ENCODE results near the gene SDHAF1.

SDHAF1 gene

GRCh38 chr19:36014012-36014924 is 19.3 kb downstream of the SDHAF1 start, which contains the start of gene ALKBH6:
ALKBH6 (minus strand) TSS chr19:36014213; CDS start chr19:36013397, 816 bp downstream.
- H3K27me3 ChIP-seq (ENCODE audit: control insufficient read depth, insufficient read depth, low read length) = no peaks in the 10 kb centered on the region
- H3K4me1 ChIP-seq = peaks cover 11% of the 10 kb centered on the region
- H3K36me3 ChIP-seq (ENCODE audit: control insufficient read depth, insufficient read depth, low read length) = no peaks in the 10 kb centered on the region
- no peaks in the 10 kb centered on the region for H3K9me3 ChIP-seq (ENCODE audit: control insufficient read depth, low read length)
- TF ChIP-seq, protein P1, sequence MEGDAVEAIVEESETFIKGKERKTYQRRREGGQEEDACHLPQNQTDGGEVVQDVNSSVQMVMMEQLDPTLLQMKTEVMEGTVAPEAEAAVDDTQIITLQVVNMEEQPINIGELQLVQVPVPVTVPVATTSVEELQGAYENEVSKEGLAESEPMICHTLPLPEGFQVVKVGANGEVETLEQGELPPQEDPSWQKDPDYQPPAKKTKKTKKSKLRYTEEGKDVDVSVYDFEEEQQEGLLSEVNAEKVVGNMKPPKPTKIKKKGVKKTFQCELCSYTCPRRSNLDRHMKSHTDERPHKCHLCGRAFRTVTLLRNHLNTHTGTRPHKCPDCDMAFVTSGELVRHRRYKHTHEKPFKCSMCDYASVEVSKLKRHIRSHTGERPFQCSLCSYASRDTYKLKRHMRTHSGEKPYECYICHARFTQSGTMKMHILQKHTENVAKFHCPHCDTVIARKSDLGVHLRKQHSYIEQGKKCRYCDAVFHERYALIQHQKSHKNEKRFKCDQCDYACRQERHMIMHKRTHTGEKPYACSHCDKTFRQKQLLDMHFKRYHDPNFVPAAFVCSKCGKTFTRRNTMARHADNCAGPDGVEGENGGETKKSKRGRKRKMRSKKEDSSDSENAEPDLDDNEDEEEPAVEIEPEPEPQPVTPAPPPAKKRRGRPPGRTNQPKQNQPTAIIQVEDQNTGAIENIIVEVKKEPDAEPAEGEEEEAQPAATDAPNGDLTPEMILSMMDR (IDR thresholded peaks at IDR 0.05) = no peak
- peaks cover 12% of the 10 kb centered on the region for H3K79me2 ChIP-seq
- H3K9ac ChIP-seq = peak within 1 kb of the TSS; percentile 82
- peak within 1 kb of the TSS; percentile 94 for H3K4me3 ChIP-seq (ENCODE audit: low read depth, low read length)
- H3K4me2 ChIP-seq (ENCODE audit: low read length) = peak within 1 kb of the TSS; percentile 99
- H2AFZ ChIP-seq = peak within 1 kb of the TSS; percentile 96
- peak within 1 kb of the TSS; percentile 81 for H3K27ac ChIP-seq

DNA sequence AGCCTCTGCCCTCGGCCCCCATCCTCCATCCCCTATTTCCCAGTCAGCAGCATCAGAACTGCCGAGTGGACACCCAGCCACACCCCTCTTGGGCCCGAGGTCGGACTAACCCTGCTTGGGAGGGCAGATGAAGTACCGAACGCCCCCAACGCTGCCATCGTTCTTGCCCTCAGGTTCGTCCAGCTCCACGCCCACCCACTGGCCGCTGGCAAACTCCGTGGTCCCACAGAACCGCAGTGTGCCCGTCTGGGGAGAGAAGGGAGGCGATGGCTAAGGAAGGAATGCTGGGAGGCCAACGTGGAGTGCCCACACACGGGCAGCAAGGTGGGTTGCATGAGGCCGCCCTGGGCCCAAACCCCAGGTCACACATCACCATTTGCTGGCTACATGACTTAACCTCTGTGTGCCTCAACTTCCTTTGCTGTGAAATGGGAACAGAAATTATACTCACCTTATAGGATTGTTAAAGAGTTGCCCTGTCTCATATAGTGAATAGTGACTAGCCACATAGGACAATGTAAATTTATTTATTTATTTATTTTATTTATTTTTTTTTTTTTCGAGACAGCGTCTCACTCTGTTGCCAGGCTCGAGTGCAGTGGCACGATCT is 24.2 kb downstream of the SDHAF1 start:
- H3K36me3 ChIP-seq (ENCODE audit: control insufficient read depth, insufficient read depth, low read length) = no peaks in the 10 kb centered on the region
- H3K4me2 ChIP-seq (ENCODE audit: low read length) = no peak overlapping the region
- peaks cover 3% of the 10 kb centered on the region for H3K4me1 ChIP-seq
- H3K27me3 ChIP-seq (ENCODE audit: control insufficient read depth, insufficient read depth, low read length) = no peaks in the 10 kb centered on the region
- no peak overlapping the region for H3K4me3 ChIP-seq (ENCODE audit: low read depth, low read length)
- H3K9me3 ChIP-seq (ENCODE audit: control insufficient read depth, low read length) = no peaks in the 10 kb centered on the region
- no peak overlapping the region for H3K9ac ChIP-seq
- TF ChIP-seq, protein P1 (IDR thresholded peaks at IDR 0.05) = no peak
- H3K27ac ChIP-seq = no peak overlapping the region
- H2AFZ ChIP-seq = no peak overlapping the region
- H3K79me2 ChIP-seq = no peaks in the 10 kb centered on the region

DNA sequence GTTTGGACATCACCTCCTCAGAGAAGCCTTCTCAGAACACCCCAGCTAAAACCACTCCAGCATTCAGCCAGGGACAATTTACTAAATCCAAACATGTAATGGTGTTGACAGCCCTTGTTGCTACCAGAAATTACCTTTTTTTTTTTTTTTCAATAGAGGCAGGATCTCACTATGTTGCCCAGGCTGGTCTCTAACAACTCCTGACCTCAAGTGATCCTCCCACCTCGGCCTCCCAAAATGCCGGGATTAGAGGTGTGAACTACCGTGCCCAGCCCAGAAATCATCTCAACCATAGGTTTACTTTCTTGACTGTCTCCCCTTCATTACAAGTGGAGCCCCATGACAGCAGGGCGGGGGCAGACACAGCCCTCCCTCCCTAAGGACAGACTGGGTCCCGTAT is 28.4 kb downstream of the SDHAF1 start:
- H3K9me3 ChIP-seq (ENCODE audit: control insufficient read depth, low read length) = no peaks in the 10 kb centered on the region
- no peaks in the 10 kb centered on the region for H3K36me3 ChIP-seq (ENCODE audit: control insufficient read depth, insufficient read depth, low read length)
- H3K4me1 ChIP-seq = no peaks in the 10 kb centered on the region
- TF ChIP-seq, protein P1 (IDR thresholded peaks at IDR 0.05) = no peak
- H3K4me3 ChIP-seq (ENCODE audit: low read depth, low read length) = no peak overlapping the region
- H3K27ac ChIP-seq = no peak overlapping the region
- no peak overlapping the region for H2AFZ ChIP-seq
- H3K9ac ChIP-seq = no peak overlapping the region
- H3K27me3 ChIP-seq (ENCODE audit: control insufficient read depth, insufficient read depth, low read length) = no peaks in the 10 kb centered on the region
- H3K79me2 ChIP-seq = no peaks in the 10 kb centered on the region
- no peak overlapping the region for H3K4me2 ChIP-seq (ENCODE audit: low read length)

DNA sequence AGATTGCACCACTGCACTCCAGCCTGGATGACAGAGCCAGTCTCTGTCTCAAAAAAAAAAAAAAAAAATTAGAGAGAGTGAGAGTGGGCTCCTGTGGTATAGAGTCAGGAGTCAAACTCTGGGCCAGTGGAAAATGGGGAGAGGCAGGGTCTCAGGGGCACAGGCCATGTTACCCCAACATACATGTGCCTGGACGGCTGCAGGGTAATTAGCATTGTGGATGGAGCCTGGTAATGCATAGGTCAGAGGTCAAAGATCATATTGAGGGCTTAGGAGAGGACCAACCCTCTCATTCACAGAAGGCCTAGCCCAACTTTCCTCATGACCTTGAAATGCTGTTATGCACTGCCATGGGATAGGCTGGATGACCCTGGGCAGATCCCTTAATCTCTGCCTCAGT is 30.6 kb downstream of the SDHAF1 start:
- no peak overlapping the region for H3K4me2 ChIP-seq (ENCODE audit: low read length)
- TF ChIP-seq, protein P1 (IDR thresholded peaks at IDR 0.05) = no peak
- no peak overlapping the region for H3K9ac ChIP-seq
- no peak overlapping the region for H3K27ac ChIP-seq
- H3K79me2 ChIP-seq = no peaks in the 10 kb centered on the region
- no peaks in the 10 kb centered on the region for H3K27me3 ChIP-seq (ENCODE audit: control insufficient read depth, insufficient read depth, low read length)
- no peak overlapping the region for H3K4me3 ChIP-seq (ENCODE audit: low read depth, low read length)
- H3K4me1 ChIP-seq = no peaks in the 10 kb centered on the region
- H3K9me3 ChIP-seq (ENCODE audit: control insufficient read depth, low read length) = no peaks in the 10 kb centered on the region
- no peak overlapping the region for H2AFZ ChIP-seq
- H3K36me3 ChIP-seq (ENCODE audit: control insufficient read depth, insufficient read depth, low read length) = no peaks in the 10 kb centered on the region

Data from parathyroid adenoma (tissue), 2 donors.